Tibial nerve (tissue), 4 donors: Measurements from ENCODE around the gene C1orf35. TPM values are rescaled to one million over a fixed set of nuclear protein-coding genes. Genes with fewer than 3 reads are reported as not detected.
A peak's percentile ranks its signal among the peaks of the same experiment; 100 is the strongest.

Experiments
- DNase-seq, 2 donors: peaks; one replicate each; pipeline ENCODE4 v3.0.0-alpha.2; 2019; ENCODE audit warnings: low spot score in 2 of 2
- H3K27ac ChIP-seq, 4 donors: fragments of 200-600 bp; sonication (generic) in 3 of 4; one replicate each; pipeline ENCODE4 v1.5.1; 2017 to 2019; ENCODE audit warnings: mild to moderate bottlenecking in 1 of 4
- H3K27me3 ChIP-seq, 2 donors: fragments of 200-600 bp; sonication (generic) in 1 of 2; one replicate each; pipeline versions ENCODE4 v1.5.1 to v1.6.0; 2017 to 2019
- H3K36me3 ChIP-seq, 3 donors: fragments of 200-600 bp; sonication (generic); one replicate each; pipeline ENCODE4 v1.5.1; 2018 to 2019
- H3K4me1 ChIP-seq, 4 donors: fragments of 200-600 bp; sonication (generic) in 3 of 4; one replicate each; pipeline ENCODE4 v1.5.1; 2017 to 2019
- H3K4me3 ChIP-seq, 4 donors: fragments of 200-600 bp; sonication (generic) in 3 of 4; one replicate each; pipeline ENCODE4 v1.5.1; 2017 to 2019; ENCODE audit warnings: mild to moderate bottlenecking in 1 of 4, moderate library complexity in 1 of 4
- H3K9me3 ChIP-seq, 4 donors: fragments of 200-600 bp; sonication (generic) in 3 of 4; one replicate each; pipeline ENCODE4 v1.5.1; 2017 to 2019
- CTCF ChIP-seq, 5 experiments: fragments of 200-600 bp in 3 of 5; fragments of 450-650 bp in 2 of 5; sonication (generic) in 3 of 5; IDR thresholded peaks; one replicate each; pipeline ENCODE4 v1.5.1; 2016 to 2019; ENCODE audit warnings: antibody characterized with exemption in 5 of 5, mild to moderate bottlenecking in 3 of 5, moderate library complexity in 2 of 5
- EP300 ChIP-seq, 2 donors: sonication (generic); formaldehyde crosslinking; IDR thresholded peaks; one replicate each; pipeline ENCODE4 v1.6.1; 2017; ENCODE audit warnings: antibody characterized with exemption in 2 of 2, mild to moderate bottlenecking in 1 of 2
- POLR2A ChIP-seq, 2 donors: fragments of 450-650 bp; IDR thresholded peaks; one replicate each; pipeline ENCODE4 v1.6.1; 2017; ENCODE audit warnings: antibody characterized with exemption in 2 of 2, mild to moderate bottlenecking in 2 of 2, moderate library complexity in 2 of 2
- WGBS, 2 donors: methylation state at CpG; one replicate each; pipeline ENCODE4 v1.1.5; 2018; 5-methylcytosine and 5-hydroxymethylcytosine counted together
- total RNA-seq, 4 donors: library from RNA; depleted of rRNA; stranded (reverse); fragments of >200 nt; gene quantifications; one replicate each; pipeline ENCODE4 v1.1.0, GENCODE V29; 2016

The C1orf35 gene
- total RNA-seq, 4 donors from 2014 or later = 26.4 to 38.5 (median 27.1) TPM

GRCh38 chr1:228084325-228084724 lies 18.8 kb downstream of the C1orf35 start:
- no peaks in the 10 kb centered on the region for H3K27me3 ChIP-seq
- H3K4me1 ChIP-seq = peaks cover 0 to 76% (median 65%) of the 10 kb centered on the region in 4 donors
- TF ChIP-seq CTCF (IDR thresholded peaks at IDR 0.05) (no peak), POLR2A (IDR thresholded peaks at IDR 0.05) (no peak), EP300 (IDR thresholded peaks at IDR 0.05) (no peak)
- WGBS, 2 donors = 9 to 13% methylated on average over 3 of the region's 3 CpGs
- H3K9me3 ChIP-seq = no peaks in the 10 kb centered on the region
- H3K36me3 ChIP-seq = no peaks in the 10 kb centered on the region
- no peak for DNase-seq
- H3K27ac ChIP-seq = peak overlapping the region; percentile 98 to 100 (median 99)
- H3K4me3 ChIP-seq = peak overlapping the region; percentile 89 to 98 (median 96)

DNA sequence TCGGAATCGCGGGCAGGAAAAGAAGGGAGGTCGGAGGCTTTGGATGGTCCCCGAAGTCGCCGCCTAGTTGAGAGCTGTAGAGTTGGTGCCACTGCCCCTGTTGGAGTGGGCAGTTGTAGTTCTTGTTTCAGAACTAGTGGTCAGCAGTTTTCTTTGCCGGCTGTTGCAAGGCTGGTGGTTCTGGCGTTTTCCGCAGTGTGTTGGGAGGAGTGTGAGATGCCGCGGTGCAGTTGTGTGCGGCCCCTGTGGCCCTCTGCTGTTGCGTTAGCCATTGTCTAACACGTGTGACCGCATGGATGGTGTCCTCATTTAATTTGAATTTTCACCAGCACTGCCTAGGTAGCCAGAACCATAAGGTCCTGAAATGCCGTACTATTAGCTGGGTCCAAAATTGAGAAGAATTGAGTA lies 19.2 kb downstream of the C1orf35 start:
- WGBS, 2 donors = 0% methylated on average over 15 to 17 of the region's 17 CpGs
- Histone ChIP-seq H3K4me3 (peak overlapping the region; percentile 89 to 98 (median 96)), H3K27ac (peak overlapping the region; percentile 98 to 100 (median 99)), H3K4me1 (peaks cover 0 to 72% (median 61%) of the 10 kb centered on the region in 4 donors), H3K36me3 (no peaks in the 10 kb centered on the region), H3K27me3 (no peaks in the 10 kb centered on the region), H3K9me3 (no peaks in the 10 kb centered on the region)
- no peak for DNase-seq
- peak in 1 of 5 experiments; percentile 2 for TF ChIP-seq CTCF (IDR thresholded peaks at IDR 0.05)
- TF ChIP-seq POLR2A (IDR thresholded peaks at IDR 0.05) = peak in 1 of 2 donors; percentile 22
- TF ChIP-seq EP300 (IDR thresholded peaks at IDR 0.05) = peak in 1 of 2 donors; percentile 62

GRCh38 chr1:228082918-228083870 lies 19.9 kb downstream of the C1orf35 start:
- 0 to 1% methylated on average over 18 to 37 of the region's 79 CpGs for WGBS, 2 donors
- no peaks in the 10 kb centered on the region for H3K9me3 ChIP-seq
- TF ChIP-seq POLR2A (IDR thresholded peaks at IDR 0.05) (no peak), CTCF (IDR thresholded peaks at IDR 0.05) (no peak), EP300 (IDR thresholded peaks at IDR 0.05) (no peak)
- H3K4me3 ChIP-seq = peak overlapping the region; percentile 89 to 98 (median 96)
- H3K27me3 ChIP-seq = no peaks in the 10 kb centered on the region
- no peaks in the 10 kb centered on the region for H3K36me3 ChIP-seq
- peak; percentile 37 to 49 for DNase-seq
- peaks cover 0 to 65% (median 54%) of the 10 kb centered on the region in 4 donors for H3K4me1 ChIP-seq
- H3K27ac ChIP-seq = peak overlapping the region; percentile 98 to 100 (median 99)

DNA sequence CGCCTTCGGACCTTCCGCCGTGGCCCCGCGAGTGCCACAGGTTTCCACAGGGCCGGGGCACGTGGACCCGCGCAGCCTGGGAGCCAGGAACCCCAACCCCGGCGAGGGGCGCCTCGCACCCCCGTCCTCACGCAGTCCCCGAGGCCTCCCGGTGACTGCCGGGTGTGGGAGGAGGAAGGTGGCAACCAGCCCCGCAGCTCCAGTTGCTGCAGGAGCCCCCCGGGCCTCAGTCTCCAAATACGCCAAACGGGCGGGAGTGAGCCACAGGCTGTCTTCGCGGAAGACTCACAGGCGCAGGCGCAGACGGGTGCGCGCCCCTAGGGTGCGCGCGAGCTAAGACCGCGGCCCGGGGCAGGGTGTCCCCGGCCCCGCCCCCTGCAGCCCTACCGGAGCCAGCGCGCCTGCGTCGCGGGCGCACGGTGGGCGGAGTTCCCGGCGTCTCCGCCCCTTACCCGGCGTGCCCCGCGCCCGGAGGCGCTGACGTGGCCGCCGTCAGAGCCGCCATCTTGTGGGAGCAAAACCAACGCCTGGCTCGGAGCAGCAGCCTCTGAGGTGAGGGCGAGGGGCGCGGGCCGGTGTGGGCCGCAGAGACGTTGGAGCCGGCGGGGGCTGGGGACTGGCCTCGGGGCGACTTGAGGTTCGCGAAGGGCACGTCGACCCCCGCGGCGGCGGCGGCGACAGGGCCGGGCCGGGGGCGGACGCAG lies 20.8 kb downstream of the C1orf35 start, which contains the start of gene ARF1:
ARF1 (plus strand) TSS at position 495 of the 704 bp plus-strand sequence. CDS start 14,407 bp downstream, outside the sequence.
- Histone ChIP-seq H3K9me3 (no peaks in the 10 kb centered on the region), H3K4me3 (peak within 1 kb of the TSS; percentile 89 to 98 (median 96)), H3K27me3 (no peaks in the 10 kb centered on the region), H3K27ac (peak within 1 kb of the TSS; percentile 98 to 100 (median 99)), H3K36me3 (no peaks in the 10 kb centered on the region), H3K4me1 (peaks cover 0 to 61% (median 46%) of the 10 kb centered on the region in 4 donors)
- peak; percentile 79 to 82 for DNase-seq
- TF ChIP-seq POLR2A (IDR thresholded peaks at IDR 0.05) (peak; percentile 92 to 95), CTCF (IDR thresholded peaks at IDR 0.05) (peak in 3 of 5 experiments; percentile 16 to 62 (median 44)), EP300 (IDR thresholded peaks at IDR 0.05) (peak; percentile 68 to 97)
- WGBS, 2 donors = 1% methylated on average over 16 to 65 of the region's 87 CpGs
